ENCODE measurements around the gene BAHCC1. TPM values are rescaled to one million over a fixed set of nuclear protein-coding genes. Genes with fewer than 3 reads are reported as not detected.

BAHCC1 gene
- total and polyA plus RNA-seq, 11 donors = 6.0 to 19.6 (median 8.9) TPM

DNA sequence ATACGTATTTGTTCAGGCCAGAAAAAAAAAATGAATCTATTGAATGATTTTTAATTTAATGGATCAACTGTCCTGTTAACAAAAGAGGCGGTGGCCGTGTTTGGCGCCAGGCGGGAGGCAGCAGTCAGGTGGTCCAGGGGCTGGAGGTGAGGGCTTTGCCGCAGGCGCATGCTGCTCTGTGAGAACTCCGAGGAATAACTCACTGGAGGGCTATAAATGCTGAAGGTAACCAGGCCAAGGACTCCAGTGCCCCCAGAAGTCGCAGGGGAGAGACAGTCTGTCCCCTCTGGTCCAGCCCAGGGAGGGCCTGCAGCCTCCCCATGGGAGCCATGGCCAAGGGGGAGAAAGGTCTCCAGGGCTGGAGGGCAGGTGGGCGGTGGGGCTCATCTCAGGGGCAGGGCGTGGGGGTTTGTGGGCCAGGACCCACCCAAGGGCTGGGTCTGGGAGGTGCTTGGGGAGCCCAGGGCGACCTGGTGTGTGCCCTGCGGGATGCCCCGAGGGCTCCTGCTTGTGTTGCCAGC lies 7.1 kb upstream of the BAHCC1 start:
- no peak for ATAC-seq
- no peak for TF ChIP-seq POLR2A (IDR thresholded peaks at IDR 0.05)
- TF ChIP-seq, protein P1, sequence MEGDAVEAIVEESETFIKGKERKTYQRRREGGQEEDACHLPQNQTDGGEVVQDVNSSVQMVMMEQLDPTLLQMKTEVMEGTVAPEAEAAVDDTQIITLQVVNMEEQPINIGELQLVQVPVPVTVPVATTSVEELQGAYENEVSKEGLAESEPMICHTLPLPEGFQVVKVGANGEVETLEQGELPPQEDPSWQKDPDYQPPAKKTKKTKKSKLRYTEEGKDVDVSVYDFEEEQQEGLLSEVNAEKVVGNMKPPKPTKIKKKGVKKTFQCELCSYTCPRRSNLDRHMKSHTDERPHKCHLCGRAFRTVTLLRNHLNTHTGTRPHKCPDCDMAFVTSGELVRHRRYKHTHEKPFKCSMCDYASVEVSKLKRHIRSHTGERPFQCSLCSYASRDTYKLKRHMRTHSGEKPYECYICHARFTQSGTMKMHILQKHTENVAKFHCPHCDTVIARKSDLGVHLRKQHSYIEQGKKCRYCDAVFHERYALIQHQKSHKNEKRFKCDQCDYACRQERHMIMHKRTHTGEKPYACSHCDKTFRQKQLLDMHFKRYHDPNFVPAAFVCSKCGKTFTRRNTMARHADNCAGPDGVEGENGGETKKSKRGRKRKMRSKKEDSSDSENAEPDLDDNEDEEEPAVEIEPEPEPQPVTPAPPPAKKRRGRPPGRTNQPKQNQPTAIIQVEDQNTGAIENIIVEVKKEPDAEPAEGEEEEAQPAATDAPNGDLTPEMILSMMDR (IDR thresholded peaks at IDR 0.05) = no peak
- H3K4me1 ChIP-seq = peaks cover 5 to 72% (median 51%) of the 10 kb centered on the region in 12 donors
- 57 to 76% (median 68%) methylated on average over 13 to 14 of the region's 14 CpGs for WGBS, 4 donors
- H3K27me3 ChIP-seq = peaks cover 0 to 8% (median 0%) of the 10 kb centered on the region in 9 donors
- no peak for DNase-seq
- H3K36me3 ChIP-seq = no peaks in the 10 kb centered on the region
- H3K4me3 ChIP-seq = peak overlapping the region in 11 of 12 donors; percentile 61 to 91 (median 77)
- intact Hi-C loops (cut with DNase I) = loop anchor here in 3 of 10 donors (5.0 to 10.0 kb wide), 3 partner anchors 81 to 96 kb away; no protein-coding TSS in a partner anchor
- no peaks in the 10 kb centered on the region for H3K9me3 ChIP-seq
- peak overlapping the region; percentile 79 to 100 (median 97) for H3K27ac ChIP-seq

DNA sequence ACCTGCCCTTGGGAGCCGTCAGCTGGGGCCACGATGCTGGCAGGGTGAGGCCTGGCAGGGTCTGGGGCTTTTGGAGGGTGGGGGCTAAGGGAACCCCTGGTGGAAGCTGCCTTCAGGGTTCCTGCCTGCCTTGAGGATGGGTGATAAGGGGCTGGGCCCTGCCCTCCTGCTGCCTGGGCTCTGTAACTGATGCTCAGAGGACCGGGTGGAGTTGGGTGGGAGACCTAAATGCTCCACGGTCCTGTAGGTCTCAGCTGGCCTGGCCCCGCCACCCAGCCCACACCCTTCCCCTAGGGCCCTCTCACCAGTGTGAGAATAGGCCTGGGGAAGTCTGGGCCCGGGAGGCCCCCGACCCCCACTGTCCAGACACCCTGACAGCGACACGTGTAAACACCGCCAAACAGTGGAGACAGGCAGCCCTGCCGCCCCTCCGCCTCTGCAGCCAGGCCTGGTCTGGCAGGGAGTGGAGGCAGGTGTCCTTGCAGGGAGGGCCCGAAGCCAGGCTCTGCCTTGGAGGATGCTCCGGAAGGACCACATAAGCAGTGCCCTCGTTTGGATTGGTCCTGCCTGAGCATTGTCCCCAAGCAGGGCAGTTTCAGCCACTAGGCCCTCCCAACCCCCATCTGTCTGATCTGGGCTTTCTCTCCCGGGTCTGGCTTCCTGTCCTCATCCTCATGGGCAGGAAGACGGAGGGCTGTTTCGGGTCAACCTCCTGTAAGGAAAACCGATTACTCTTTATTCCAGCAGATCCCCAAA lies 6.5 kb upstream of the BAHCC1 start:
- intact Hi-C loops (cut with DNase I) = loop anchor here in 3 of 10 donors (5.0 to 10.0 kb wide), 3 partner anchors 81 to 96 kb away; no protein-coding TSS in a partner anchor
- WGBS, 4 donors = 30 to 39% (median 37%) methylated on average over 17 to 19 of the region's 19 CpGs
- peak in 2 of 5 donors; percentile 59 to 64 for DNase-seq
- peak overlapping the region in 11 of 12 donors; percentile 94 to 100 (median 97) for H3K27ac ChIP-seq
- H3K4me3 ChIP-seq = peak overlapping the region in 5 of 12 donors; percentile 64 to 80 (median 71)
- H3K27me3 ChIP-seq = peaks cover 0 to 8% (median 0%) of the 10 kb centered on the region in 9 donors
- H3K9me3 ChIP-seq = no peaks in the 10 kb centered on the region
- no peak for TF ChIP-seq POLR2A (IDR thresholded peaks at IDR 0.05)
- TF ChIP-seq, protein P1 (IDR thresholded peaks at IDR 0.05) = no peak
- no peaks in the 10 kb centered on the region for H3K36me3 ChIP-seq
- ATAC-seq = peak in 2 of 4 donors; percentile 0 to 1
- peaks cover 5 to 72% (median 51%) of the 10 kb centered on the region in 12 donors for H3K4me1 ChIP-seq

DNA sequence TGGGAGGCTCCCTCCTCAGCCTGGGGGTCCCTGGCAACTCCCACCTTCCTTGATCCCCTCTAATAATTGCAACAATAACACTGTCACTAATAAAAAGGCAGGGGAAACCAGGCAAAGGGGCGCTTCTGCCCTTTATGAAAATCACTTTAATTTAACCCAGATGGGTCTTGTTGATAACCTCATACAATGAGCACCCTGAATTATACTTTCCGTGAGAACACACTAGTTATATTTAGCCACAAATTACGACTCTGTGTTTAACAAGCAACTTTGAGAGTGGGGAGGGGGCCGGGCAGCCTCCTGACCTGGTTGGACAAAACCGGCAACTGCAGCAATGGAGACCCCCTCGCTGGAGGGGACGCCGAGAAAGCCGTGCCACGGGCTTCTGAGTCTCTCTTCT lies 5.7 kb upstream of the BAHCC1 start:
- Histone ChIP-seq H3K27me3 (peaks cover 0 to 8% (median 0%) of the 10 kb centered on the region in 9 donors), H3K4me3 (peak overlapping the region in 1 of 12 donors; percentile 70), H3K36me3 (no peaks in the 10 kb centered on the region), H3K4me1 (peaks cover 9 to 79% (median 57%) of the 10 kb centered on the region in 12 donors), H3K27ac (peak overlapping the region in 11 of 12 donors; percentile 94 to 100 (median 97)), H3K9me3 (no peaks in the 10 kb centered on the region)
- intact Hi-C loops (cut with DNase I) = loop anchor here in 3 of 10 donors (5.0 to 10.0 kb wide), 3 partner anchors 82 to 97 kb away; no protein-coding TSS in a partner anchor
- ATAC-seq = no peak
- 50 to 62% (median 56%) methylated on average over 10 of the region's 10 CpGs for WGBS, 4 donors
- TF ChIP-seq, protein P1 (IDR thresholded peaks at IDR 0.05) = no peak
- no peak for TF ChIP-seq POLR2A (IDR thresholded peaks at IDR 0.05)
- DNase-seq = no peak
